HG03439 (cell line): Measurements from ENCODE around the gene PRKAB2.
"Not testable (repeated sequence)": the region's sequence is repeated elsewhere in the genome, so short reads cannot be mapped to it uniquely, and the experiment has no call there.

Experiments
- ATAC-seq: cut with Tn5 transposase; IDR thresholded peaks from one replicate; pipeline ENCODE4 v1.9.1; 2021; ENCODE audit warnings: mild to moderate bottlenecking, moderate library complexity; ENCODE audit not compliant: unreplicated experiment

PRKAB2 gene

GRCh38 chr1:147177611-147178380 is 5.5 kb upstream of the PRKAB2 start:
- no peak for ATAC-seq

- ATAC-seq: peak; percentile 19
Measured at GRCh38 chr1:147171399-147172167, 687 bp downstream of the PRKAB2 start.

DNA sequence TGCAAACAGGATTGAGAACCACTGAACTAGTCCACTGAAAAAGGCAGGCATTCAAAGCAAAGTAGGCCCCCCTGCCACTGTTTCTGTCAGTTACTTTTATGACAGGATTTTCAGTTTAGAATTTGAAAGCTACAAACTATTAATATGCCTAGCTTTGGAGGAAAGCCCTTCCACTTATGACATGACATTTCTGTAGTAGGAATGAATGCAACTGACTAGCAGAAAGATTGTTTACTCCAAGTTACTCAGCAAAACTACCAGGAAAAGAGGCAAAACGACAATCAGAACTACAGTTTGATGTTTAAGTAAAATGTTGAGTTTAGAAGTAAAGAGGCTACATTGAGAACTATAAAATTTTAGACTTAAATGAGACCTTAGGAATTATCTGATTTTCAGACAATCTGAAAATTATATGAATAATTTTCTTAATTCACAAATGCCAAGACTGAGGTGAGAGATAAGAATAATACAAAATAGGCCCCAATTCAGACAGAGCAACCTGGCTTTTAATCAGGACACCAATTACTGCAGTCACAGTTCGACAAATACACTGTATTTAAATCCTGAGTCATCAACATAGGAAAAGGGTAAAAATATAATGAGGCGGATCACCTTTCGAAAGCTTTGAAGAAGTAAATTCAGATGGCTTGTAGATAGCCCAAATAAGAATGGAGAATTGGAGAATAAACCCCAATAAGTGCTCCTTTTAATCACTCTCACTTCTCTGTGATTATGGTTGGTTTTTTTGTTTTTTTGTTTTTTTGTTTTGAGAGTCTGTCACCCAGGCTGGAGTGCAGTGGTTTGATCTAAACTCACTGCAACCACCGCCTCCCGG is 2.2 kb downstream of the PRKAB2 start:
- ATAC-seq: no peak

- no peak for ATAC-seq
Measured at GRCh38 chr1:147169171-147169570, 3.1 kb downstream of the PRKAB2 start.

DNA sequence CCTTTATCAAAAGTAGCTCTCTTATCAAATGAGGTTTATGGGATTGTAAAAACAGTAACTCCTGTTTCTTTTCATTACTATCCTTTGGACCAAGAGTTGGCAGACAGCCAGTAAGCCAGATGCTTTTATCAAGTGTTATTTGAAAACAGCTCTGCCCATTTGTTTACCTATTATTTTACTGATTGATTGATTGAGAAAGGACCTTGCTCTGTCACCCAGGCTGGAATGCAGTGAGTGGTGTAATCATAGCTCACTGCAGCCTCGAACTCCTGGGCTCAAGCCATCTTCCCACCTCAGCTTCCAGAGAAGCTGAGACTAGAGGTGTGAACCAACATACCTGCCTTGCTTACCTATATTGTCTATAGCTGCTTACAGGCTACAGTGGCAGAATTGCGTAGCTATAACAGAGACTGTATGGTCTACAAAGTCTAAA is 3.6 kb downstream of the PRKAB2 start:
- ATAC-seq: no peak

DNA sequence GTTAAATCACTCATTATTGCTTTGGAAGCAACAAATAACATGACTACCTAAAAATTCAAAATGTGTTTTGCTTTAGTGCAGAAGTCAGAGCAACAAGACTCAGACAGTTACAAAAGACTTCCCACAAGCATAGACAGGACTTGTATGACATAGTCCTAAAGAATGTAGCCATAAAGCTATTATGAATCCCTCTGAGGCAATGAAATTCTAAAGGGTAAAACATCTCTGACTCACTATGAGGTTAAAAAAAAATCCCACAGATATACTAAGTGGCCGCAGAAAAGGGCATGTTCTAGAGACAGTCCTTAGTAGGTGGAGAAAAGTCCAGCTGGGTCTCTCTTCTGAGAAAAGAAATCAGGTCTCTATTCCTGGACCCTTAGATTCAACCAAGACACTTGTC is 4.9 kb downstream of the PRKAB2 start:
- ATAC-seq: no peak

- ATAC-seq: no peak
Measured at GRCh38 chr1:147163019-147163418, 9.3 kb downstream of the PRKAB2 start.

- no peak for ATAC-seq
Measured at GRCh38 chr1:147162093-147162492, 10.2 kb downstream of the PRKAB2 start.

GRCh38 chr1:147157116-147157515 is 15.2 kb downstream of the PRKAB2 start:
- not testable (repeated sequence) for ATAC-seq

DNA sequence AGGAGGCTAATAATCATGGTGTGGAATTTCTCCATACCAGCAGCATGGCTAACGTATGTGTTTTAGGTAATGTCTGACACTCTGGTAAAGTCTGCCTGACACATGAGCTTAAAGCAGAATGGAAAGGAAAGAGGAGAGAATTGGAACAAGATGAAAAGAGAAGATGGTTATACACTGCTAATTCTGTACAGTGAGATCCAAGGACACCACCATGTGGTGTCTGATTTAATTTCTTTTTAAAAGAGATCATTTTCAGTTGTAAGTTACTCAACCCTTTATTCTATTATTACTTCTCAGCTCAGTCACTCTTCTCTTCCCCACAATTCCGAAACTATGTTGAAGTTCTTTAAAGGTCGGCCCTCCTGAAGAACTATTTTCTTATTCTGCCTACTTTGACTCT is 15.6 kb downstream of the PRKAB2 start:
- ATAC-seq: no peak

- ATAC-seq: no peak
Measured at GRCh38 chr1:147152772-147153171, 19.5 kb downstream of the PRKAB2 start.

DNA sequence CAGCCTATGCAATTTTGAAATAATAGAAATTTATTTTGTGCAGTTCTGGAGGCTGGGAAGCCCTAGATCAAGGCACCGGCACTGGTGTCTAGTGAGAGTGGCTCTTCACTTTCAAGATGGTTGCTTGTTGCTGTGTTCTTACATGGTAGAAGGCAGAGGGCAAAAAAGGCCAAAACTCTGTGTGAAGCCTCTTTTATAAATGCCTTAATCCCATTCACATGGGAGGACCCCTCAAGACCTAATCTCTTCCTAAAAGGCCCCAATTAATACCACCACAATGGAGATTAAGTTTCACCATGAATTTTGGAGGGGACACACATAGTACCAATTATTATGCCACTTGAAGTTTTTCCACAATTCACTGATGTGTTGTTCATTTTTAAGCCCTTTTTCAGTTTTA is 21.0 kb downstream of the PRKAB2 start:
- ATAC-seq: no peak

- ATAC-seq: no peak
Measured at GRCh38 chr1:147142886-147143285, 29.4 kb downstream of the PRKAB2 start.

DNA sequence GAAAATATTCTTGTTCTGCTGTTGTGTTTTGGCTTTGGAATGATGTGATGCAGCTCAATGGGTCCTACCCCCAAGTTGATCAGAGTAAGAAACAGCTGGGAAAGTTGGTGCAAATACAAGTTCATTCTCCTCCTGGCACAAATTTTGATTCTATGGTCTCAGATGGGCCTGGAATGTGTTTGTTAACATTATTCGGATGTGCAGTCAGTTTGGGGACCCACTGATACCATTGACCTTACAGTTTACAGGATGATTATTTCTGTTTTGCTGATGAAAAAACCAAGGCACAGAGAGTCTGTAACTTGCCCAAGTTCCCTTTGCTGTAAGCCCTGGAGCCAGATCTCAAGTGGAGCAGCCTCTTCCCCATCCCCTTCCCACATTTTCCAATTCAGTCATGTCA is 41.5 kb downstream of the PRKAB2 start:
- not testable (repeated sequence) for ATAC-seq

- no peak for ATAC-seq
Measured at GRCh38 chr1:147129116-147129873, 43.0 kb downstream of the PRKAB2 start.

DNA sequence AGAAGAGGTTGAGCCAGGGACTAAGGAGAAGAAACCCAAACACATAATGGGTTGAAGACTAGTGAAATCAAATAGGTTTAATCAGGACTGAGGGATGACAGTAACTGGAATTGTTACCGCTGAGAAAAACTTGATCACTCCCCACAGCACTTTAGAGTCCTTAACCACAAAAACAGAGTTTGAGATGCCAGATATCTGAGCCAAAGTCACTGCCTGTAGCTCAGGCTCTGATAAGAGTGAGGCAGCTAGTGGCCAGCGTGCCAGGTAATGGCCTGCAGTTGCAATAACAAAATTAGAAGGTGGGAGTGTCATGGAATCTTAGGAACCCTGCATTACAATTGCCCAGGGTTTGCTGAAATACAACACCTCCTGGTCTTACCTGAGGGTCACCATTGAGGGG is 48.0 kb downstream of the PRKAB2 start:
- ATAC-seq: no peak

DNA sequence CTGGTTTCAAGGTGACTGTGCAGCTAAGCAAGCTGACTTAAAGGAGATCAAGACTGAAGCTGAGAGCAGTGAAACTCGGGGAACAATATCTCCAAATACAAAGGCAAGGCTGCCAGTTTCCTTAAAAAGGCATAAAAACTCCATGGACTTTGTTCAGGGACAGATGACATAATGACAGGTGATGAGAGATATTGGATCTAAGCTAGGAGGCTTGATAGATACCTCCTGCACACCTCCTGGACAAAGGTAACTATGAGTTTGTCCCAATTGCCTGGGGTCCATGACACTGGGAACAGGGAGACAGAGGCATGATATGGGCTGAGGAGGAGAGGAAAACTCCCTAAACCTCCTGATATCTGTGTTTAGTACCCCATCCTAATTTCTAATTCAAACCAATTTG is 55.2 kb downstream of the PRKAB2 start:
- ATAC-seq: no peak

DNA sequence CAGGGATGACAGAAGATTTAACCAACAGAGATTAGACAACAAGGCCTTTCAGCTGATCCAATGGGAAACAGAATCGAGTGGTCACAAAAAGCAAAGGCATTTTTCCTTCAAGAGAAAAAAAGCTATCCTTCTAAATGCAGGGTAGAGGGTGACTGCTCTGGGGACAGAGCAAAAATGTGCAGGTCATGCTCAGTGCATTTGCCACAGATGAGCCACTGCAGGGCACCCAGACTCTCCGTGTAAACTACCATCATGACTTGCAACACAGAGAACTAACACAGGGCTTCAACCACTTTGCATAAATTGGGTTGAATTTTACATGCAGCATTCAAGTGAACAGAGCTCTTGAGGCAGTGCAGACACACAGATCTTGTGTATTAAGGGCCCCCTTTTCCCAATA is 56.8 kb downstream of the PRKAB2 start:
- no peak for ATAC-seq

DNA sequence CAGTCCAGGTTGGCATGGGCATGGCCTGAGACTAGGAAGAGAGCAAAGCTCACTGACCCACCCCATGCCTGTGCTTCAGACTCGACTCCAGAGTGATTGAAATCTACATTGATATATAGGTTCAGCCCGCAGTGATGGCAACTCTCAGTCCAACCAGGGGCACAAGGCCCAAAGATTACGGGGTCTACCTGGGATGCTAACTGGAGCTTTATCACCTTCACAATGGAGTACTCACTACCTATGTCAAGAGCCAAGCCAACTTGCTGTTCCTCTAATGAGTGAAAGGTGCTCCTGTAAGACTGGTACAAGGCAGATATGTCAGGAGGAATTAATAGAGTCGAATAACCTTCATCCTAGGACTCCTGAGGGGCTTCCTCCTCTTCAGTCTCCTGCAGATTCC is 57.2 kb downstream of the PRKAB2 start:
- not testable (repeated sequence) for ATAC-seq

DNA sequence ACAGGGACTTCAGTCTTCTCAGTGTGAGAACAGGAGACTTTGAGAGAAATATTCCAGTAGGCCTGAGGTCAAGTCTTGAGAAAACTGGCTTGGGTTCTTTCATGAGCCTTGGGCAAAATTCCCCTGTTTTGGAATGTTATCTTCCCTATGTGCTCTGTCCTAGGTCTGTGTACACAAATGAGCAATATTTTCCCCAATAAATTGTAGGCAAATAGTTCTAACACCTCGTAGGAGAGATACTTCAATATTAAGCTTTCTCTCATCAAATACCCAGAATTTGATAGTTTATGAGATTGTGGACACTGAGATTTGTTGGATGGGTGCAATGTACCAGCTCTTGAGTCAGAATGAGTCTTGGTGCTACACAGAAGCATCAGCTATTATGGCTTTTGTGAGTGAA is 57.9 kb downstream of the PRKAB2 start:
- not testable (repeated sequence) for ATAC-seq
